Measurements from ENCODE around the gene HNRNPAB.

GRCh38 chr5:178216779-178217178 lies 12.4 kb downstream of the HNRNPAB start:
- TF ChIP-seq, protein P1, sequence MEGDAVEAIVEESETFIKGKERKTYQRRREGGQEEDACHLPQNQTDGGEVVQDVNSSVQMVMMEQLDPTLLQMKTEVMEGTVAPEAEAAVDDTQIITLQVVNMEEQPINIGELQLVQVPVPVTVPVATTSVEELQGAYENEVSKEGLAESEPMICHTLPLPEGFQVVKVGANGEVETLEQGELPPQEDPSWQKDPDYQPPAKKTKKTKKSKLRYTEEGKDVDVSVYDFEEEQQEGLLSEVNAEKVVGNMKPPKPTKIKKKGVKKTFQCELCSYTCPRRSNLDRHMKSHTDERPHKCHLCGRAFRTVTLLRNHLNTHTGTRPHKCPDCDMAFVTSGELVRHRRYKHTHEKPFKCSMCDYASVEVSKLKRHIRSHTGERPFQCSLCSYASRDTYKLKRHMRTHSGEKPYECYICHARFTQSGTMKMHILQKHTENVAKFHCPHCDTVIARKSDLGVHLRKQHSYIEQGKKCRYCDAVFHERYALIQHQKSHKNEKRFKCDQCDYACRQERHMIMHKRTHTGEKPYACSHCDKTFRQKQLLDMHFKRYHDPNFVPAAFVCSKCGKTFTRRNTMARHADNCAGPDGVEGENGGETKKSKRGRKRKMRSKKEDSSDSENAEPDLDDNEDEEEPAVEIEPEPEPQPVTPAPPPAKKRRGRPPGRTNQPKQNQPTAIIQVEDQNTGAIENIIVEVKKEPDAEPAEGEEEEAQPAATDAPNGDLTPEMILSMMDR (IDR thresholded peaks at IDR 0.05) = no peak
- TF ChIP-seq POLR2A (IDR thresholded peaks at IDR 0.05) = no peak

Measured in testis (tissue), 2 donors.